NCI-H1417 treated with DMSO at 0.1 percent for 48 hours (cell line): Measurements from ENCODE around the gene LINS1.

ENCODE experiments used
- DNase-seq: peaks from one replicate; lab custom pipeline; 2025; lab: John Stamatoyannopoulos, UW

The LINS1 gene

GRCh38 chr15:100559330-100559729 lies 42.7 kb downstream of the LINS1 start:
- no peak for DNase-seq

- DNase-seq: no peak
Measured at GRCh38 chr15:100558771-100559254, 43.2 kb downstream of the LINS1 start.

- no peak for DNase-seq
Measured at GRCh38 chr15:100553468-100553867, 48.5 kb downstream of the LINS1 start.

- DNase-seq: no peak
Measured at GRCh38 chr15:100547961-100548360, 54.0 kb downstream of the LINS1 start.

- DNase-seq: no peak
Measured at GRCh38 chr15:100544946-100545345, 57.0 kb downstream of the LINS1 start.

GRCh38 chr15:100544338-100544841 lies 57.6 kb downstream of the LINS1 start:
- no peak for DNase-seq

GRCh38 chr15:100542290-100542689 lies 59.7 kb downstream of the LINS1 start:
- DNase-seq: no peak

- DNase-seq: no peak
Measured at GRCh38 chr15:100537331-100537730, 64.7 kb downstream of the LINS1 start.

GRCh38 chr15:100536733-100537132 lies 65.3 kb downstream of the LINS1 start:
- no peak for DNase-seq

GRCh38 chr15:100533886-100534285 lies 68.1 kb downstream of the LINS1 start:
- no peak for DNase-seq

GRCh38 chr15:100531823-100532327 lies 70.1 kb downstream of the LINS1 start:
- no peak for DNase-seq

- DNase-seq: no peak
Measured at GRCh38 chr15:100531204-100531603, 70.8 kb downstream of the LINS1 start.

GRCh38 chr15:100529556-100529955 lies 72.4 kb downstream of the LINS1 start:
- no peak for DNase-seq

GRCh38 chr15:100528833-100529428 lies 73.1 kb downstream of the LINS1 start, which contains the start of gene CERS3:
CERS3 (minus strand) TSS chr15:100528950; CDS start chr15:100501849, 27,101 bp downstream.
- no peak for DNase-seq

GRCh38 chr15:100526027-100526481 lies 75.9 kb downstream of the LINS1 start:
- DNase-seq: no peak

GRCh38 chr15:100525436-100525835 lies 76.5 kb downstream of the LINS1 start:
- no peak for DNase-seq

- DNase-seq: no peak
Measured at GRCh38 chr15:100524326-100524725, 77.7 kb downstream of the LINS1 start.

GRCh38 chr15:100521907-100522306 lies 80.1 kb downstream of the LINS1 start:
- DNase-seq: no peak

GRCh38 chr15:100520132-100520921 lies 81.7 kb downstream of the LINS1 start:
- no peak for DNase-seq

GRCh38 chr15:100517846-100518245 lies 84.1 kb downstream of the LINS1 start:
- DNase-seq: no peak
